ENCODE measurements around the gene WDR36.

GRCh38 chr5:111116550-111116949 is 24.4 kb downstream of the WDR36 start:
- TF ChIP-seq POLR2A (IDR thresholded peaks at IDR 0.05; ENCODE audit: low read depth, low read length) (no peak), TAF1 (IDR thresholded peaks at IDR 0.05; ENCODE audit: low read depth, low read length) (no peak), SPI1 (IDR thresholded peaks at IDR 0.05; ENCODE audit: low read depth, low read length) (0 out of 2 replicates have a peak, but pooled peaks have one; percentile 1)

All from GM12891 (cell line).